ENCODE measurements around the gene NFIX.

GRCh38 chr19:13078381-13078780 is 83.1 kb downstream of the NFIX start:
- TF ChIP-seq POLR2A (IDR thresholded peaks at IDR 0.05; ENCODE audit: low read depth): no peak
- no peak for TF ChIP-seq CTCF (IDR thresholded peaks at IDR 0.05)
